H1 (cell line): Measurements from ENCODE around the gene SLC35F5. TPM values are rescaled to one million over a fixed set of nuclear protein-coding genes. Genes with fewer than 3 reads are reported as not detected.
"Not testable (repeated sequence)": the region's sequence is repeated elsewhere in the genome, so short reads cannot be mapped to it uniquely, and the experiment has no call there.

Experiments
- CTCF ChIA-PET: fragments of 300-600 bp; sonication (Branson Sonifier 250); formaldehyde crosslinking; loops from one replicate; lab custom pipeline; 2021; ENCODE audit not compliant: partially characterized antibody; lab: Charles Lee
- POLR2A ChIA-PET: fragments of 300-600 bp; sonication (Branson Sonifier 250); formaldehyde crosslinking; loops from one replicate; lab custom pipeline; 2021; ENCODE audit warnings: inconsistent platforms; ENCODE audit not compliant: partially characterized antibody; lab: Charles Lee
- DNase-seq, 2 experiments: peaks; one replicate each; pipeline versions ENCODE4 v3.0.0 to v3.0.0-alpha.2; 2010 to 2022; ENCODE audit warnings: low spot score in 2 of 2, low read depth in 1 of 2, mixed read lengths in 1 of 2
- FAIRE-seq: peaks from 2 replicates; lab custom pipeline; 2011; peaks lifted over from hg19 to GRCh38; lab: Jason Lieb, UNC
- H2AFZ ChIP-seq: 2 replicates; pipeline ENCODE4 v1.8.1; 2012; ENCODE audit warnings: low read length, inconsistent platforms
- H2AK5ac ChIP-seq: 2 replicates; pipeline ENCODE4 v1.6.1; 2013; ENCODE audit warnings: low read depth, low read length
- H2BK120ac ChIP-seq: replicated peaks from 2 replicates; pipeline ENCODE3; 2013; ENCODE audit warnings: low read depth, low read length, inconsistent platforms
- H2BK12ac ChIP-seq: 2 replicates; pipeline ENCODE4 v1.6.1; 2013; ENCODE audit warnings: low read depth, low read length
- H2BK15ac ChIP-seq: 2 replicates; pipeline ENCODE4 v1.6.1; 2013; ENCODE audit warnings: low read length
- H2BK20ac ChIP-seq: 2 replicates; pipeline ENCODE4 v1.6.1; 2013; ENCODE audit warnings: low read length
- H2BK5ac ChIP-seq: 2 replicates; pipeline ENCODE4 v1.6.1; 2013; ENCODE audit warnings: low read depth, low read length
- H3K14ac ChIP-seq: 2 replicates; pipeline ENCODE4 v1.6.1; 2013; ENCODE audit warnings: inconsistent platforms; ENCODE audit not compliant: insufficient read length
- H3K18ac ChIP-seq: 2 replicates; pipeline ENCODE4 v1.6.1; 2013; ENCODE audit warnings: low read length; ENCODE audit errors: extremely low read depth
- H3K23ac ChIP-seq: 2 replicates; pipeline ENCODE4 v1.6.1; 2013; ENCODE audit warnings: inconsistent platforms; ENCODE audit not compliant: insufficient read length
- H3K23me2 ChIP-seq: 2 replicates; pipeline ENCODE4 v1.6.1; 2013; ENCODE audit warnings: low read depth, low read length
- H3K27ac ChIP-seq: 2 replicates; pipeline ENCODE4 v1.6.1; 2011; ENCODE audit warnings: low read depth, low read length, inconsistent platforms
- H3K27me3 ChIP-seq, 4 experiments: replicated peaks in 1 of 4; 1 replicate in 1 of 4; 2 replicates in 3 of 4; pipeline versions ENCODE4 v1.6.1 to v1.8.1; 2011 to 2013; ENCODE audit warnings: low read length in 3 of 4, mild to moderate bottlenecking in 3 of 4, inconsistent platforms in 2 of 4, mixed read lengths in 2 of 4, moderate library complexity in 1 of 4; ENCODE audit not compliant: control insufficient read depth in 3 of 4, insufficient read depth in 3 of 4; ENCODE audit errors: extremely low read depth in 1 of 4
- H3K36me3 ChIP-seq, 4 experiments: 2 replicates each; pipeline versions ENCODE4 v1.6.1 to v1.8.1; 2011 to 2013; ENCODE audit warnings: mild to moderate bottlenecking in 4 of 4, low read length in 3 of 4, moderate library complexity in 2 of 4, control low read depth in 1 of 4, inconsistent platforms in 1 of 4; ENCODE audit not compliant: insufficient read depth in 4 of 4, control insufficient read depth in 2 of 4
- H3K4ac ChIP-seq: replicated peaks from 2 replicates; pipeline ENCODE3; 2013; ENCODE audit warnings: low read length, low read depth, mixed read lengths, inconsistent platforms; ENCODE audit not compliant: insufficient read length
- H3K4me1 ChIP-seq, 4 experiments: replicated peaks in 1 of 4; 1 replicate in 1 of 4; 2 replicates in 3 of 4; pipeline versions ENCODE4 v1.6.1 to v1.8.1; 2011 to 2013; ENCODE audit warnings: low read length in 3 of 4, inconsistent platforms in 2 of 4, mixed read lengths in 1 of 4; ENCODE audit not compliant: insufficient read depth in 4 of 4, control insufficient read depth in 3 of 4
- H3K4me2 ChIP-seq, 2 experiments: 2 replicates each; pipeline versions ENCODE4 v1.6.1 to v1.8.1; 2011 to 2013; ENCODE audit warnings: low read depth in 2 of 2, low read length in 2 of 2, control low read depth in 1 of 2, inconsistent platforms in 1 of 2, mild to moderate bottlenecking in 1 of 2; ENCODE audit not compliant: insufficient read depth in 1 of 2
- H3K4me3 ChIP-seq, 4 experiments: fragments of 200-600, 300-600 bp in 1 of 4; sonication (generic), shearing (Covaris generic), sonication (Bioruptor Twin) in 1 of 4; 2 replicates each; pipeline versions ENCODE4 v1.5.1 to v1.8.1; 2011 to 2016; ENCODE audit warnings: low read length in 4 of 4, low read depth in 3 of 4, control low read depth in 2 of 4, inconsistent platforms in 2 of 4, mild to moderate bottlenecking in 2 of 4, mixed read lengths in 1 of 4, moderate library complexity in 1 of 4; ENCODE audit not compliant: insufficient read depth in 2 of 4; ENCODE audit errors: extremely low read depth in 1 of 4
- H3K56ac ChIP-seq: replicated peaks from 2 replicates; pipeline ENCODE3; 2013; ENCODE audit warnings: low read depth, mild to moderate bottlenecking, mixed read lengths, low read length, inconsistent platforms; ENCODE audit not compliant: insufficient read length
- H3K79me1 ChIP-seq: 2 replicates; pipeline ENCODE4 v1.6.1; 2013; ENCODE audit warnings: low read depth, low read length, control low read depth
- H3K79me2 ChIP-seq, 2 experiments: 2 replicates each; pipeline versions ENCODE4 v1.6.1 to v1.8.1; 2012 to 2013; ENCODE audit warnings: low read length in 2 of 2, mild to moderate bottlenecking in 2 of 2, inconsistent platforms in 1 of 2; ENCODE audit not compliant: insufficient read depth in 2 of 2, control insufficient read depth in 1 of 2
- H3K9ac ChIP-seq, 4 experiments: replicated peaks in 1 of 4; 1 replicate in 1 of 4; 2 replicates in 3 of 4; pipeline versions ENCODE4 v1.6.1 to v1.8.1; 2011 to 2013; ENCODE audit warnings: low read depth in 3 of 4, low read length in 3 of 4, control low read depth in 2 of 4, mild to moderate bottlenecking in 2 of 4, moderate library complexity in 2 of 4, inconsistent platforms in 1 of 4; ENCODE audit errors: extremely low read depth in 1 of 4
- H3K9me3 ChIP-seq, 2 experiments: 2 replicates each; pipeline versions ENCODE4 v1.6.1 to v1.8.1; 2012 to 2013; ENCODE audit warnings: mild to moderate bottlenecking in 2 of 2, moderate library complexity in 2 of 2, control low read depth in 1 of 2, inconsistent platforms in 1 of 2, low read depth in 1 of 2, low read length in 1 of 2, mixed read lengths in 1 of 2; ENCODE audit not compliant: insufficient read depth in 2 of 2
- H4K20me1 ChIP-seq, 2 experiments: replicated peaks in 1 of 2; 2 replicates each; pipeline versions ENCODE3 to v1.8.1; 2011 to 2013; ENCODE audit warnings: inconsistent platforms in 2 of 2, low read length in 2 of 2, mild to moderate bottlenecking in 1 of 2; ENCODE audit not compliant: insufficient read depth in 2 of 2, control insufficient read depth in 1 of 2
- H4K5ac ChIP-seq: 2 replicates; pipeline ENCODE4 v1.6.1; 2013; ENCODE audit warnings: low read length, low read depth, mixed read lengths, inconsistent platforms; ENCODE audit not compliant: insufficient read length
- H4K8ac ChIP-seq: 2 replicates; pipeline ENCODE4 v1.8.0; 2013; ENCODE audit warnings: mild to moderate bottlenecking, moderate library complexity, low read length, inconsistent platforms; ENCODE audit not compliant: insufficient read depth; ENCODE audit errors: extremely low read depth
- H4K91ac ChIP-seq: replicated peaks from 2 replicates; pipeline ENCODE3; 2013; ENCODE audit warnings: low read length, mixed read lengths, inconsistent platforms; ENCODE audit not compliant: insufficient read length
- WGBS, 2 experiments: shearing (Covaris generic) in 1 of 2; methylation state at CpG; one replicate each; pipeline versions ENCODE4 v1.1.6 to v1.1.7; 2013 to 2015; ENCODE audit warnings: low lambda C conversion rate in 2 of 2, mixed read lengths in 2 of 2, inconsistent platforms in 1 of 2, low coverage in 1 of 2, missing lambda C conversion rate in 1 of 2; ENCODE audit not compliant: insufficient replicate concordance in 2 of 2, insufficient coverage in 1 of 2, insufficient read length in 1 of 2; ENCODE audit errors: extremely low coverage in 1 of 2, missing lambda C conversion rate in 1 of 2; 5-methylcytosine and 5-hydroxymethylcytosine counted together
- microRNA-seq, 2 experiments: library from miRNA; unstranded; fragments of <30 nt; microRNA quantifications; one replicate each; pipeline versions ENCODE4 to v1.2.0, GENCODE V29; 2016 to 2020; ENCODE audit warnings: borderline microRNAs expressed in 2 of 2, borderline number of aligned reads in 2 of 2, borderline replicate concordance in 1 of 2
- polyA plus RNA-seq, 7 experiments: library from polyadenylated mRNA; depleted of rRNA in 3 of 7; stranded (reverse) in 5 of 7; unstranded in 2 of 7; fragments of >200 nt in 5 of 7; fragments of 200-250 nt in 2 of 7; gene quantifications; 1 replicate in 5 of 7; 2 replicates in 1 of 7; 4 replicates in 1 of 7; pipeline versions ENCODE4 v1.2.1 to v1.2.3, GENCODE V29; 2011 to 2013; ENCODE audit warnings: missing spikeins in 2 of 7, mixed read lengths in 2 of 7
- small RNA-seq: library from polyadenylated mRNA; stranded (forward); fragments of <200 nt; extraction: miRNeasy Mini kit (QIAGEN cat#:217004); gene quantifications from one replicate; pipeline ENCODE3, GENCODE V24; 2013; ENCODE audit not compliant: insufficient read depth
- total RNA-seq: library from RNA; stranded (reverse); fragmentation: NEBNext Ultra II Directional; extraction: Animal tissue kit (Norgen Biotek cat#: 25700); gene quantifications from 2 replicates; pipeline ENCODE4 v1.2.1, GENCODE V29; 2021

Gene SLC35F5
- total and polyA plus RNA-seq, 2 of the 8 experiments (the other 6 are each of a cell fraction or from before 2014, with no cell fraction given): 11.8 to 22.2 TPM

DNA sequence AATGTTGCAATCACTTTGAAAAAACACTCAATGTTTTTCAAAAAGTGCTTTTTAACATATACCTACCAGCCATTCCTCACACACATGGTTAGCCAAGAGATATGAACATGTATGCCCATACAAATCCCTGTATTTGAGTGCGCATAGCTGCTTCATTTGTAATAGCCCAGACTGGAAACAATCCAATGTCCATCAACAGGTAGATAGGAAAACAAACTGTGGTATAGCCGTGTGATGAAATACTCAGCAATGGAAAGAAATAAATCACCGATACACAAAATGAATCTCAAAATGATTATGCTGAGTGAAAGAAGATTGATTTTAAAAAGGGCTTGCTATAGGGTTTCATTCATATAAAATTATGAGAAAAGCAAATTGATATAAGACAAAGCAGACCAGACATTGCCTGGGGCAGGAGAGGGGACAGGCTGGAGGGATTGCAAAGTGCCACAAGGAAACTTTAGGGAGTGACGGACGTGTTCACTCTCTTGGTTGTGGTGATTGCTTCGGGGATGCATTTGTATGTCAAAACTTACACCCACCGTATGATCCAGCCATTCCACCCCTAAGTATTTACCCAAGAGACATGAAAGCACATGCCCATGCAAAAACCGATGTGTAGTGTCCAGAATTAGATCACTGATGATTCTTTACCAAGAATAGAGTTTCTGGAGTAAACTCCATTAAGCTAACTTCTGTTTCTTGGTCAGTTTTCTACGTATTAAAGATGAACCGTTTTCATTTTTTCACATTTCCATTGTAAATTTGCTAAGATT is 93.0 kb downstream of the SLC35F5 start:
- H3K36me3 ChIP-seq, H3K4me1 ChIP-seq, DNase-seq, H3K4ac ChIP-seq, H3K79me2 ChIP-seq, H3K79me1 ChIP-seq, H3K56ac ChIP-seq, H2BK15ac ChIP-seq, CTCF ChIA-PET, H3K4me2 ChIP-seq, H4K5ac ChIP-seq, H3K9ac ChIP-seq, H3K23ac ChIP-seq, H2BK12ac ChIP-seq, FAIRE-seq, H2BK5ac ChIP-seq, H2AK5ac ChIP-seq, H2AFZ ChIP-seq, H4K91ac ChIP-seq, H3K9me3 ChIP-seq, H4K8ac ChIP-seq, H3K27me3 ChIP-seq, H3K18ac ChIP-seq, H3K14ac ChIP-seq, POLR2A ChIA-PET, H2BK20ac ChIP-seq, H3K4me3 ChIP-seq, H3K27ac ChIP-seq, H3K23me2 ChIP-seq, H4K20me1 ChIP-seq, H2BK120ac ChIP-seq: not testable (repeated sequence)
- 84% methylated on average over 10 of the region's 10 CpGs; no CpG with 5 or more reads in 1 of the 2 experiments for WGBS, 2 experiments

Small RNAs within 50 kb of the gene (microRNA-seq; reads per million reads assigned to microRNA genes)
- 0 reads per million in 2 experiments for gene MIR4782

Small RNAs within 50 kb of the gene (small RNA-seq; reads per million reads assigned to genes)
- not detected for gene MIR4782
- gene RNU6-744P: not detected

Other genes starting within 250 kb of the SLC35F5 start
- 6.9 and 8.1 TPM in 2 replicates for gene RABL2A, start 129.4 kb downstream of the SLC35F5 start, total RNA-seq
- 9.8 and 10.9 TPM in 2 replicates for gene RABL2A, start 129.4 kb downstream of the SLC35F5 start, polyA plus RNA-seq (2011; rRNA removed)
- 184 and 189 TPM in 2 replicates for gene ACTR3, start 133.4 kb upstream of the SLC35F5 start, total RNA-seq
- 32.5 and 51.7 TPM in 2 replicates for gene ACTR3, start 133.4 kb upstream of the SLC35F5 start, polyA plus RNA-seq (2011; rRNA removed)